GM06990 (cell line): Measurements from ENCODE around the gene ABCA10.
"Not testable (repeated sequence)": the region's sequence is repeated elsewhere in the genome, so short reads cannot be mapped to it uniquely, and the experiment has no call there.

ENCODE experiments used
- DNase-seq: peaks from one replicate; pipeline ENCODE4 v3.0.0-alpha.2; 2011; ENCODE audit not compliant: insufficient read length; ENCODE audit errors: extremely low read depth
- H3K27me3 ChIP-seq: replicated peaks from 2 replicates; pipeline ENCODE4 v1.6.0; 2011; ENCODE audit warnings: low read length; ENCODE audit not compliant: control insufficient read depth, insufficient read depth
- H3K36me3 ChIP-seq: 2 replicates; pipeline ENCODE4 v1.5.1; 2011; ENCODE audit warnings: low read length; ENCODE audit not compliant: control insufficient read depth, insufficient read depth
- H3K4me3 ChIP-seq: replicated peaks from 2 replicates; pipeline ENCODE4 v1.5.1; 2011; ENCODE audit warnings: low read depth, mild to moderate bottlenecking, control low read depth, low read length
- CTCF ChIP-seq: IDR thresholded peaks from 2 replicates; pipeline ENCODE4 v1.5.1; 2011; ENCODE audit warnings: low read length, control low read depth, mild to moderate bottlenecking, inconsistent platforms; ENCODE audit not compliant: insufficient read depth, poor library complexity, severe bottlenecking

Gene ABCA10

DNA sequence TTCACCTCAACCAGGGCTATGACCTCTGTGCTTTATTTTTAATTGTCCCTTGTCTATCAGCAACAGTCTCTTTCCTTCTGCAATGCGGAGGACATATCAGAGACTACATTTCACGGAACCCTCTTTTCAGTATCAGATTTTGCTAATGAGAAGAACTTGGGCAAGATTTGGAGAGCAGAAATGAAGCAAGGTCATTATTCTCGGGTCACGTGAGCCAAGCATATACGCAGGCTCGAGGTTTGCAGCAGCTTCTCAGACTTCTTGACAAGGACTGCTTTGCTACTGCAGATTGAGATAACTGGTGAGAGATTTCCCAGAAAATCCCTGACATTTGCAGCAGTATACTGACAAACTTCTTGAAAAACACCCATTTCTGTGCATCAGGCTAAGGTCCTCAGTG, 30.4 kb downstream of the ABCA10 start:
- no peak for DNase-seq

DNA sequence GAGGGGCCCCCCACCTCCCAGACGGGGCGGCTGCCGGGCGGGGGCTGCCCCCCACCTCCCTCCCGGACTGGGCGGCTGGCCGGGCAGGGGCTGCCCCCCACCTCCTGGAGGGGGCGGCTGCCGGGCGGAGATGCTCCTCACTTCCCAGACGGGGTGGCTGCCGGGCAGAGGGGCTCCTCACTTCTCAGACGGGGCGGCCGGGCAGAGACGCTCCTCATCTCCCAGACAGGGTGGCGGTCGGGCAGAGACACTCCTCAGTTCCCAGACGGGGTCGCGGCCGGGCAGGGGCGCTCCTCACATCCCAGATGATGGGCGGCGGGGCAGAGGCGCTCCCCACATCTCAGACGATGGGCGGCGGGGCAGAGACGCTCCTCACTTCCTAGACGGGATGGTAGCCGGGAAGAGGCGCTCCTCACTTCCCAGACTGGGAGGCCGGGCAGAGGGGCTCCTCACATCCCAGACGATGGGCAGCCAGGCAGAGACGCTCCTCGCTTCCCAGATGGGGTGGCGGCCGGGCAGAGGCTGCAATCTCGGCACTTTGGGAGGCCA, 32.4 kb downstream of the ABCA10 start:
- not testable (repeated sequence) for H3K27me3 ChIP-seq, DNase-seq, H3K36me3 ChIP-seq, H3K4me3 ChIP-seq

More for the DNA sequence above, 30.4 kb downstream of the ABCA10 start:
- Histone ChIP-seq H3K36me3 (no peaks in the 10 kb centered on the region), H3K27me3 (no peaks in the 10 kb centered on the region), H3K4me3 (no peak overlapping the region)
- TF ChIP-seq CTCF: no peak

GRCh38 chr17:69192754-69193153, 35.9 kb downstream of the ABCA10 start:
- no peak for DNase-seq
- no peaks in the 10 kb centered on the region for H3K36me3 ChIP-seq
- no peaks in the 10 kb centered on the region for H3K27me3 ChIP-seq
- no peak for TF ChIP-seq CTCF
- H3K4me3 ChIP-seq: no peak overlapping the region

DNA sequence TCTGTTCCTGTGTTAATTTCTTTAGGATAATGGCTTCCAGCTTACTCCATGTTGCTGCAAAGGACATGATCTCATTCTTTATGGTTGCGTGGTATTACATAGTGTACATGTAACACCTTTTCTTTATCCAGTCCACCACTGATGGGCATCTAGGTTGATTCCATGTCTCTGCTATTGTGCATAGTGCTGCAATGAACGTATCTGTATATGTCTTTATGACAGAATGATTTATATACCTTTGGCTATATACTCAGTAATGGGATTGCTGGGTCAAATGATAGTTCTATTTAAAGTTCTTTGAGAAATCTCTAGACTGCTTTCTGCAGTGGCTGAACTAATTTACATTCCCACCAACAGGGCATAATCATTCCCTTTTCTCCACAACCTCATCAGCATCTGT, 39.8 kb downstream of the ABCA10 start:
- DNase-seq: no peak
- no peak for TF ChIP-seq CTCF
- no peak overlapping the region for H3K4me3 ChIP-seq

GRCh38 chr17:69188064-69188463, 40.6 kb downstream of the ABCA10 start:
- TF ChIP-seq CTCF: no peak
- no peak for DNase-seq
- H3K27me3 ChIP-seq: no peaks in the 10 kb centered on the region
- H3K4me3 ChIP-seq: no peak overlapping the region
- no peaks in the 10 kb centered on the region; the same call in 1 of the 2 replicates for H3K36me3 ChIP-seq

More for the DNA sequence above, 39.8 kb downstream of the ABCA10 start:
- H3K27me3 ChIP-seq: no peaks in the 10 kb centered on the region
- no peaks in the 10 kb centered on the region for H3K36me3 ChIP-seq

DNA sequence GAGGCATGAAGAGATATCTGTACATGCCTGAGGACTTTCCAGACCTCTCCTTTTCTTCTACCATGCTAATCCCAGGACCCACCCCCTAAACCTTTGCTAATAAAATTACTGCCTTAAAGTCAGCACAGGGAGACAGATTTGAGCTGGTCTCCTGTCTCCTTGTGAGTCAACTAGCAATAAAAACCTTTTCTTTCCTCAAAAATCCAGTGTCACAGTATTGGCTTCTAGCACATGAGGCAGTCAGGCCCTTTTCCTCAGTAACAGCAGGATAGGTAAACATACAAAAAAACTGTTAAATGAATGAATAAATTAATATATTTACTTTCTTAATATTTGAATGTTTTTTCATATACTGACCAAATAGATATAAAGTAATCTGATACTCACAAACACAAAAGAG, 41.3 kb downstream of the ABCA10 start:
- no peak for TF ChIP-seq CTCF
- Histone ChIP-seq H3K27me3 (no peaks in the 10 kb centered on the region), H3K36me3 (no peaks in the 10 kb centered on the region; the same call in 1 of the 2 replicates), H3K4me3 (no peak overlapping the region)
- DNase-seq: no peak
